Activated CD4-positive, alpha-beta T cell treated with anti-CD3 and anti-CD28 coated beads, Interleukin-2, amount 10 ng/mL, durations not matched to agents 7 days and 5 days (primary cell): ENCODE results near the gene TGFBI. TPM values are rescaled to one million over a fixed set of nuclear protein-coding genes. Genes with fewer than 3 reads are reported as not detected.

Experiments
- CTCF ChIA-PET: fragments of 350-600 bp; sonication (Branson Sonifier 250); formaldehyde crosslinking; loops from one replicate; lab custom pipeline; 2021; ENCODE audit warnings: antibody characterized with exemption; lab: Charles Lee
- POLR2A ChIA-PET: fragments of 350-600 bp; sonication (Branson Sonifier 250); formaldehyde crosslinking; loops from one replicate; lab custom pipeline; 2021; ENCODE audit warnings: antibody characterized with exemption; lab: Charles Lee
- DNase-seq: peaks from one replicate; pipeline ENCODE4 v3.0.0-alpha.2; 2020
- H3K27ac Mint-ChIP-seq: one replicate; pipeline ENCODE4 v1.8.0; 2021; ENCODE audit warnings: mild to moderate bottlenecking, moderate library complexity, mixed read lengths
- H3K27me3 Mint-ChIP-seq: one replicate; pipeline ENCODE4 v1.8.0; 2021; ENCODE audit warnings: mixed read lengths
- H3K36me3 Mint-ChIP-seq: one replicate; pipeline ENCODE4 v1.8.0; 2021; ENCODE audit warnings: low read depth, mixed read lengths
- H3K4me1 Mint-ChIP-seq: one replicate; pipeline ENCODE4 v1.8.0; 2021; ENCODE audit warnings: mixed read lengths
- H3K4me3 Mint-ChIP-seq: one replicate; pipeline ENCODE4 v1.8.0; 2021; ENCODE audit warnings: mild to moderate bottlenecking, moderate library complexity, mixed read lengths
- H3K9me3 Mint-ChIP-seq: one replicate; pipeline ENCODE4 v1.8.0; 2021; ENCODE audit warnings: mixed read lengths
- total RNA-seq, 2 experiments: library from RNA; stranded (reverse); gene quantifications; one replicate each; pipeline ENCODE4 v1.2.3, GENCODE V29; 2021

TGFBI gene
- total RNA-seq, 2 experiments from 2014 or later, result 0.10 to 0.27 TPM

DNA sequence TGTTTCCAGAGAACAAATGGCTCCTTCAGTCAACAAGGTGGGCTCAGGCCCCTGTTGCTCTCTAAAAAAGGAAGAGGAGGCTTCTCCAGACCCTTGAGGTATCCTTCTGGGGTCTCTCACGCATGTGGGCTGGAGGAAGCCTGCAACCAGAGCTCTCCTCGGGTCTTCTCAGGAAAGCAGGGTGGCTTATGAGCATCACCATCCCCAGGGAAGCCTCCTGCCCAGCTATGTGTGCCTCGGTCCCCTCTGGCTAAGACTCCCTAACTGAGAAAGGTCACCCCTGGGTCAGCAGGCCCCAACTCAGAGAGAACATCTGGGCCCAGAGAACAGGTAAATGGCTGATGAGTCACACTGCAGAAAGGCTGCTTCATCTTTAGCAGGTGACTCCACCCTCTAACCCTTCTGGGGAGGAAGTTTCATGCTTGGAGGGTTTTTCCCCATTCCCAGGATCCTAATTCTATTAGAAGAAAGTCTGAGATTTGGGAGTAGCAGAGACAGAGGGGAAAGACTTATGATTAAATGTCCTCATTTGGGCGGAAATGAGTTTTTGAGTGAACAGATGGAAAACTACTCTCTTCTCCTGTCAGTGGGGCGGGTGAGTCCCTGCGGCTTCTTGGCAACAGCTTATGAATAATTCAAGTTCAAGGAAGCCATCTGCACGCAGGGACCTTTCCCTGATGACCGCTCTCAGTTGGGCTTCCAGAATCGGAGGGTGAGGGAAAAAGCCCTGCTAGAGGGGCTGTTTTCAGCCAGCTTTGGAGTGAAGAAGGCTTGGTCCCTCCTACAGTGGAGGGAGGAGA is 41.9 kb downstream of the TGFBI start:
- Mint-ChIP-seq H3K27ac (no peak overlapping the region), H3K4me1 (no peaks in the 10 kb centered on the region), H3K9me3 (no peaks in the 10 kb centered on the region), H3K36me3 (no peaks in the 10 kb centered on the region), H3K27me3 (peaks cover 18% of the 10 kb centered on the region), H3K4me3 (no peak overlapping the region)
- ChIA-PET CTCF (no interaction called here), POLR2A (no interaction called here)
- no peak for DNase-seq

DNA sequence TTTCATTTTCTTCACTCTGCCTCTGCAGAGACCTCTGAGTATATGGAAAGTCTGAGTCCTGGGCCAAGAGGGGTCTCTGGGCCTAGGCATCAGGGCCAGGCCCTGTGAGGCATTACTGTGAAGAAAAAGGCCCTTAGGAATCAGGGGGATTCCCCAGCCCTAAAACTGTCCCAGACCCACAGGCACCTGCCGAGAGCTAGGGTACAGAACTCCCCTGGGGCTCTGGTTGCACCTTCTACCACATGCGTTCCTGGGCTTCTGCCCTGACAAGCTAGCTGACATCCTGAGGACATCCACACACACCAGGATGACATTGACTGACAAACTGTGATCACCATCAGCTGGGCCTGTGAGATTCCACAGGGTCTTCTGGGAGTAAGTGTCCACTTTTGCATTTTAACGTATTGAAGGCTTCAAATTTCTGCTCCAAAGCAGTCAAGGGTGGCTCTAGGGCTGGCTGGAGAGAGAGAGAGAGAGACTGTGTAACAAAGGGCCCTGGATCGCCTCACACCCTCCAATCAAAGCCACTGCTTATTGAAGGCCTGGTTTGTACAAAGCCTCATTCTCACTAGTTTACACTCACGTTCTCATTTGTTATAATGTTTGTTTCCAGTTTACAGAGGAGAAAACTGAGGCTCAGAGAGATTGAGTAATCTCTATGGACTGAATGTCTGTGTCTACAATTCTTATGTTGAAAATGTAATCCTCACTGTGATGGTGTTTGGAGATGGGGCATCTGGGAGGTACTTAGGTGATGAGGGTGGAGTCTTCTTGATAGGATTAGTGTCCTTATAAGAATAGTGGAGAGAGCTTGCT is 45.1 kb downstream of the TGFBI start:
- peaks cover 32% of the 10 kb centered on the region for H3K27me3 Mint-ChIP-seq
- H3K4me3 Mint-ChIP-seq, result no peak overlapping the region
- H3K9me3 Mint-ChIP-seq, result no peaks in the 10 kb centered on the region
- no peak overlapping the region for H3K27ac Mint-ChIP-seq
- H3K4me1 Mint-ChIP-seq, result no peaks in the 10 kb centered on the region
- no peak for DNase-seq
- no peaks in the 10 kb centered on the region for H3K36me3 Mint-ChIP-seq
- ChIA-PET CTCF (no interaction called here), POLR2A (no interaction called here)

DNA sequence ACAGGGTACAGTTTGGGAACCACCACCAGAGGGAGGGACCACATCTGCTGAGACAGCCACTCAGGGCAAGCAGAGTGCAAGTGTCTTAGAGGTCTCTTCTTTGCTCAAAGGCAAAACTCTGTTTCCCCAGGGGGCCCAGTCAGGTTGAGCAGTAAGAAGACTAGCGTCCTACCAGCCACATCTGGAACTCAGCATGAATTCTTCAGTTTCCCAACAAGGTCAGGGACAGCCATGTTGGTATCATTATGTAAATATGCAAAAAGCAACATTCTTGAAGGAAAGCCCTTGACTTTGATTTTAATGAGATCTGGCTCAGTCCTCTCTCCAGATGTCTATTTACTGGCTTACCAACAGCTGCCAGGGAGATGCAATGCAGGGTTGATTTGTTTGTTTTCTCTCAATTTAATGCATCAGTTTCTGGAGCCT is 46.7 kb downstream of the TGFBI start:
- H3K36me3 Mint-ChIP-seq, result peaks cover 2% of the 10 kb centered on the region
- H3K27me3 Mint-ChIP-seq, result peaks cover 36% of the 10 kb centered on the region
- CTCF ChIA-PET, result no interaction called here
- H3K4me1 Mint-ChIP-seq, result no peaks in the 10 kb centered on the region
- no peak overlapping the region for H3K27ac Mint-ChIP-seq
- POLR2A ChIA-PET, result no interaction called here
- H3K9me3 Mint-ChIP-seq, result no peaks in the 10 kb centered on the region
- no peak overlapping the region for H3K4me3 Mint-ChIP-seq
- DNase-seq, result no peak

DNA sequence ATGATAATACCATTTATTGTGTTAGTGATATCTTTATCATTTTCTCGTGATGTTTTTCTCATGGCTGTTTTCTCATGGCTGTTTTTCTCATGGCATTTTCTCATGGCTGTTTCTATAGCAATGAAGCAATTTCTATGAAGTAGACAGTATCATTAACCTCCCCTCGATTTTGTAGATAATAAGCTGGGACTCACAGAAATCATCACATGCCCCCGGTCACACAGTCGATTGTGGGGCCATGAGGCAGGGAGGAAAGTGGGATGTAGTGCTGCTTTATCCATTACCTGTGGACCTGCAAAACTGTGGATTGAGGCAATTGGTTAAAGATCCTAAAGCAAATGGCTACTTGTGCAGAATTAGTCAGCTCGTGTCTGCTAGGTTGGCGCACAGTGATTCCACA is 47.3 kb downstream of the TGFBI start:
- Mint-ChIP-seq H3K9me3 (no peaks in the 10 kb centered on the region), H3K4me3 (no peak overlapping the region), H3K4me1 (no peaks in the 10 kb centered on the region), H3K36me3 (peaks cover 2% of the 10 kb centered on the region), H3K27ac (no peak overlapping the region), H3K27me3 (peaks cover 40% of the 10 kb centered on the region)
- ChIA-PET POLR2A (no interaction called here), CTCF (no interaction called here)
- DNase-seq, result no peak

DNA sequence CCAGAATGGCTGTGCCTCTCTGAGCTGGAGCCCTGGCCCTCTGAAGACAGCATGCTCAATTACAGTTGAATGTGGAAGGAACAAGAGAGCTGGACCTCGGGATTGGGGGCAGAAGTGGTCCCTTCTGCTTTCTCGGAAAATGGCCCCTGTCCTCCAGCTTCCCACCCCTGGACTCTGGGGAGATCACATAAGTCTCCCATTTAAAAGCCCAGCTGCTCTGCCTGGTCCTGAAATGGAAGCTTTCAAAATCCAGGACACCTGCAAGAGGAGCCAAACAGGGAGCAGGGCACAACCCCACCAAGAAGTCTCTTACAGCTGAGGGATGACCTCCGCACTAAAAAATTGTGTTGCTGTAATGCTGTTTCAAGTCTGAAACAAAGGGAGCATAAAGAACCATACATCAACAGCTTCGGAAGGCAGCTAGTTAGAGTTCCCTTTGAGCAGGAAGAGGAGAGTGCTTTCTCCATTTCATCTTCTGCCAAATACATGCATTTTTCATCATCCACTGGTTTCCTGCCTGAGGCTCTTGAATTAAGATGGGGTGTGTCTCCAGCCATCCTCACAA is 48.2 kb downstream of the TGFBI start:
- Mint-ChIP-seq H3K27ac (no peak overlapping the region), H3K27me3 (peaks cover 45% of the 10 kb centered on the region), H3K36me3 (peaks cover 2% of the 10 kb centered on the region), H3K4me3 (no peak overlapping the region), H3K9me3 (no peaks in the 10 kb centered on the region), H3K4me1 (no peaks in the 10 kb centered on the region)
- ChIA-PET POLR2A (no interaction called here), CTCF (no interaction called here)
- no peak for DNase-seq

DNA sequence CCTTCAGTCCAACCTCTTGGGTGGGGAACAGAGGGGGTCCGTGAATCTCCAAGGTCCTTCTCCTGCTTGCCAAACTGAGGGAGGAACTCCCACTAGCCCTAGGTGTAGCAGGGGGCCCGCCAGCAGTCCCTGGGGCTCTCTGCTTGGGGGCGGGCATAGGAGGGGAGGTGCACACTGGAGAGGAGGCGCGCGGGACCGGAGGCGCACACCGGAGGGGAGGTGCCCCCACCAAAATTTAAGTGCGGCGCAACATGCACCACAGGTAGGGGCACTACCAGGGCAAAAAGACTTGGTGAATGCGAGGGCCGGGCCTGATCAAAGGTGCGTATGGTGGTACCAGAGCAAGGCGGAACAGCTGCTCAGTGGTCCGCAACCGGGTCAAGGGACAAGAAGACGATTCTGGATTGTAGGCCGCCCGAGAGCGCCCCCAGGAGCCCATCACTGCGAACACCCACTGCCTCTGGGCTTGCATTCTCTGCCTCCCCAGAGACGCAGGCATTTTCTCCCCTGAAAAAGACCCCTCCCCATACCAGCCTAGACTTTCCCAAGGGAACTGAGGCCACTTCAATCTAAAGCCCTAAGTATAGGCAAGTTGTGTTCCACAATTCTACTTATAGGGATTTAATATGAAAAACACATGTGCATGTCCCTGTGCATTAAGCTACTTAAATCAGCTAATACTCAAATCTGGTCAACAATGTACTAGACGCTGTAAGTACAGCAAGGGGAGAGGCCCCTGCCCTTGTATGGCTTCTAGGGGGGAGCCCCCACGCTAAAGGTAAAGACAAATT is 50.6 kb downstream of the TGFBI start:
- CTCF ChIA-PET, result no interaction called here
- no peak for DNase-seq
- Mint-ChIP-seq H3K4me1 (no peaks in the 10 kb centered on the region), H3K4me3 (peak overlapping the region; percentile 22), H3K27ac (no peak overlapping the region), H3K36me3 (peaks cover 2% of the 10 kb centered on the region), H3K27me3 (peaks cover 41% of the 10 kb centered on the region), H3K9me3 (no peaks in the 10 kb centered on the region)
- POLR2A ChIA-PET, result no interaction called here

DNA sequence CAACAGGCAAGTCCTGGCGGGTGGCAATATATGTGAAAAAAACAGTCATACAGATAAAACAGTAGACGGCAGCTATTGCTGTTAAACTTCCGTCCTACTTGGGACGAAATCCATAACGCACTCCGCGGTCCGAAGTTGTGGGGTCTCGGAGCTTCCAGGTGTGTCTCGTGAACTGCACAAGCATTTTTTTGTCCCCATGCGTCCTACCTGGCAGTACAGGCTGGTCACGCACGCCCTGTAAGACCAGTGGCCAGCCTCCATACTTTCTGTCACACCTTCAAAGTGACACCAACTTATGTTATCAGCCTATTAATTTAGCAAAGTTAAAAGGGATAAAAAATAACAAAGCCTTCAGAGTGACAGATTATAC is 51.3 kb downstream of the TGFBI start:
- ChIA-PET CTCF (no interaction called here), POLR2A (no interaction called here)
- peaks cover 41% of the 10 kb centered on the region for H3K27me3 Mint-ChIP-seq
- DNase-seq, result no peak
- no peaks in the 10 kb centered on the region for H3K9me3 Mint-ChIP-seq
- peaks cover 2% of the 10 kb centered on the region for H3K36me3 Mint-ChIP-seq
- no peaks in the 10 kb centered on the region for H3K4me1 Mint-ChIP-seq
- no peak overlapping the region for H3K27ac Mint-ChIP-seq
- H3K4me3 Mint-ChIP-seq, result peak overlapping the region; percentile 22

DNA sequence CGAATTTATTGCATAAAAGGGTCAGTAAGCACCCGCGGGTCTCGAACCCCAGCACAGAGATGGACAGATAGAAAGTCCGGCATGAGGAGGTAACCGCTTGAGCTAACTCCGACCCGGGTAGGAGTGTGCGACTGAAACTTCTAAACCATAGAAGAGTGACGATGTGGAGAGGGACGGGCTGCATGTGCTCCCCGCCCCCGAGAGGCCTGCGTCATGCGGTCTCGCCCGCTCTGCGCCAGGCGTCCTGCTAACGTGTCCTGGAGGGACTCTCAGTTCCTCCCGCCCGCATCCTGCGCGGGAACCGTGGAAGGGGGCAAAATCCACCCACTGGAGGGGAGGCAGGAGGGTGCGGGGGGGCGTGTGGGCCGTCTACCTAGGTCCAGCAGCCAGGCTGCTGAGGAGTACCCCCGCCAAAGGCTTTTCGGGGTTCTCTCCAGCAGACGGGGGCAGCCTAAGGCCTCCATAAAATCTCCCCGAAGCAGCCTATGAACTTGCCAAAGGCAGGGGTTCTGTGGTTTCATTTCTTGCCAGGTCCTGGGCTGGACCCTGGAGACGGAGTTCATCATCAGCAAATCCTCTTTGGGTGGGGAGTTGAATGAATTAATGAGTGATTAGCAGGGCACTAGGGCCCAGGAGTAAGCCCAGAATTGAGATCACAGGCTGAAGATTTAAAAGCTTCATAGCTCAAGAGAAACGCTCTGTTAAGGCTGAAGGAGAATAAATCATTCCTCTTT is 51.9 kb downstream of the TGFBI start:
- CTCF ChIA-PET, result no interaction called here
- Mint-ChIP-seq H3K27me3 (peaks cover 47% of the 10 kb centered on the region), H3K27ac (no peak overlapping the region), H3K4me1 (no peaks in the 10 kb centered on the region), H3K36me3 (peaks cover 2% of the 10 kb centered on the region), H3K9me3 (no peaks in the 10 kb centered on the region), H3K4me3 (peak overlapping the region; percentile 16)
- POLR2A ChIA-PET, result interaction anchor here (0.6 kb wide), 1 partner anchor 142 kb away, joined by 4 read pairs; no protein-coding TSS in a partner anchor
- peak; percentile 50 for DNase-seq

DNA sequence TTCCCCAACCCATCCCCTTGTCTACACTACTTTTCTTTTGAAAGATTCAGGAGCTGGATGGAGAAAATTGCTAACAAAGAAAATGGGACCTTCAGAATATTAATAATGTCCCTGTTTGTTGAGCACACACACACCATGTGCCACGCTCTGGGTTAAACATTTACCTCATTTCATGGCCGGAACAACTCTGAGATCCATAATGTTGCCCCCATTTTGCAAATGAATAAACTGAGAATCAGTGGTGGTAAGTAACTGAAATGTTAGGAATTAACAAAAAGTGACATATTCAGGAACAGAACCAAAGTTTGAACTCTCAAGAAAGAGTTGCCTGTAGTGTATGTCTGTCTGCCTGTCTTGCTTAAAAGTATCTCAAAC is 52.4 kb downstream of the TGFBI start:
- no peaks in the 10 kb centered on the region for H3K9me3 Mint-ChIP-seq
- DNase-seq, result no peak
- ChIA-PET POLR2A (interaction anchor here (0.6 kb wide), 1 partner anchor 141 kb away, joined by 4 read pairs; no protein-coding TSS in a partner anchor), CTCF (no interaction called here)
- H3K4me3 Mint-ChIP-seq, result no peak overlapping the region
- H3K27me3 Mint-ChIP-seq, result peaks cover 49% of the 10 kb centered on the region
- no peak overlapping the region for H3K27ac Mint-ChIP-seq
- H3K4me1 Mint-ChIP-seq, result no peaks in the 10 kb centered on the region
- H3K36me3 Mint-ChIP-seq, result peaks cover 2% of the 10 kb centered on the region

DNA sequence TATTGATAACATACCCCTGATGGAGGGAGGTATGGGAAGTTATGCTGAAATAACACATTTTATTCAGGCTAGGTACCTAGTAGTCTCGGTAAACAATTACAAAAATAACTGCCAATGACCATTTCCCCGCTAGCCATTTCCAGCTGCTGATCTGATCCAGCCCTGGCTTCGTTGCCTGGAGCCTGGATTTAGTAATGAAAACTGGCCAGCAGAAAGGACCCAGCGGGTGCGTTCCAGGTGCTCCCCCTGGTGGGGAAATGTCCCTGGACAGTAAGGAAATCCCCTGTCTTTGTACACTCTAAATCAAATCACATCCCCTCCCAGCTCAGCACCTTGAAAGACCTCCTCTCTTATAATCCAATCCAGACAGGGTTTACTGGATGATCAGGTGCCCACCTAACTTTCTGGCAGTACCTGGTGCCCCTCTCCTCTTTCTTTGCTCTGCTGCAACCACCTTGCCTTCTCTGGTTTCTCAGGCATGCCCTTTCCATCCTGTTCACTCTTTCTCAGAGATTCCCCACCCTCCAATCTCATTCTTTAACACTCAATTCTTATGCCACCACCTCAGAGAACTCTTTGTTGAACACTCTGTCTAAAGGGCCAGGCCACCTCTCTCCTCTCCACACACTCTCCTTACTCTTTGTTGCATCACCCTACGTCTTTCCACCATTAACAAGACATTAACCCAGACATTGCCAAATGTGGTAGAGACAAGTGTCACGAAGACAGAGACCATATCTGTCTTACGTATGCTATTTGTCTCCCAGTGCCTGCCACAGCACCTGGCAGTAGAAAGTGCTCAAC is 53.8 kb downstream of the TGFBI start:
- peak; percentile 53 for DNase-seq
- H3K9me3 Mint-ChIP-seq, result no peaks in the 10 kb centered on the region
- ChIA-PET CTCF (no interaction called here), POLR2A (no interaction called here)
- no peak overlapping the region for H3K27ac Mint-ChIP-seq
- H3K36me3 Mint-ChIP-seq, result peaks cover 2% of the 10 kb centered on the region
- H3K27me3 Mint-ChIP-seq, result peaks cover 51% of the 10 kb centered on the region
- no peak overlapping the region for H3K4me3 Mint-ChIP-seq
- no peaks in the 10 kb centered on the region for H3K4me1 Mint-ChIP-seq

DNA sequence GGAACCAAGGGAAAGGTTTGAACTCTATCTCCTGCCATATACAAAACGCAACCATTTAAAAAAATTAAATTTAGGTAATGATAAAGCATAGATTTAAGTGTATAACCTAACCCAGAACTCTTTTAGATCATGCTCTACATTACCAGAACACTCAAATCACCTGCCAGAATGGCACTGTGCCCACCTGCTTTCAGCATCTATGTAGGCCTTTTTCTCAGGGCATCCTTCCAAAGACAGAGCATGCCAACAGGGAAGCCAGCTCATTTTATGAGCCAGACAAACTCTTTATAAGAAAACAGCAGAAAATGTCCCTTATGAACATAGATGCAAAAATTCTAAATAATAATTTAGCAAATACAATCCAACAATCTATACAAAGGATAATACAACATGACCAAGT is 55.9 kb downstream of the TGFBI start:
- Mint-ChIP-seq H3K4me1 (no peaks in the 10 kb centered on the region), H3K27ac (no peak overlapping the region), H3K4me3 (no peak overlapping the region), H3K36me3 (peaks cover 1% of the 10 kb centered on the region), H3K27me3 (peaks cover 35% of the 10 kb centered on the region), H3K9me3 (no peaks in the 10 kb centered on the region)
- POLR2A ChIA-PET, result no interaction called here
- DNase-seq, result no peak
- CTCF ChIA-PET, result interaction anchor here (0.6 to 1.3 kb wide), 2 partner anchors 8 to 17 kb away, joined by 3 to 5 read pairs; no protein-coding TSS in a partner anchor
